DMS79 treated with DMSO at 0.1 percent for 48 hours (cell line): ENCODE results near the gene ECHS1.
A peak's percentile ranks its signal among the peaks of the same experiment; 100 is the strongest.
"Not testable (repeated sequence)": the region's sequence is repeated elsewhere in the genome, so short reads cannot be mapped to it uniquely, and the experiment has no call there.

Experiments
- DNase-seq: peaks from one replicate; lab custom pipeline; 2025; lab: John Stamatoyannopoulos, UW

Gene ECHS1

DNA sequence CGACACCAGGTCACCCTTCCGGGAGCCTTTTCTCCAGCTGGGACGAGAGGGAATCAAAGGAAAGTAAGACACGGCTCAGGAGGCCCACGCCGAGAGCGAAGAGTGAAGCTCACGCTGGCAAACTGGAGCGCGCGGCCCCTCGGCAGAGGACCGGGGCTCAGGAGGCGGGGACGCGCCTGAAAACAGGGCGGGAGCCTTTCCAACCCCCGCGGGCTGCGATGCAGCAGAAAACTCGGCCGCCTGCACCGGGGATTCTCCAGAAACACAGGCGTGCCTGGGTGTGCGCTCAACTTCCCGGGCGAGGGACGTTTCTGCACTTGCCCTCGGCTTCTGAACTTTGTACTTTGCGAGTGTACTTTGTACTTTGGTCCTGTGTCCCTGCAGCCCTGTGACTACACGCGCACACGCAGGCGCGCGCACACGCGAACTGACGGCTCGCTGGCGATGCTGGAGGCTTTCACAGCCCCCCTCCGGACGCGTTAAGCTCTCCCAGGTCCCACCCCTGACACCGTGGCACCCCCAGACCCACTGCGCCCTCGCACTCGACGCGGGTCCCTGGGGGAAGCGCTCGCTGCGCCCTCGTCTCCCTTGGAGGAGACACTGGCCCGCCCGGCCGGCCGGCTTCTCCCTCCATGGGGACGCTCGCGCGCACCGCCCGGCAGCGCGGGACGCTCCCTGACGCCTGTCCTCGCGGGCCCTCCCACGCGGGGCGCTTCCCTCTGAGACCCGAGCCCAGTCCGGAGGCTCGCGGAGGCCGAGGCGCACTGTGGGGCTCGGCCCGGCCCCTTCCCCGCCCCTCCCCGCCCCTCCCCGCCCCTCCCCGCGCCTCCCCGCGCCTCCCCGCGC, 5.3 kb upstream of the ECHS1 start:
- peak; percentile 8 for DNase-seq

DNA sequence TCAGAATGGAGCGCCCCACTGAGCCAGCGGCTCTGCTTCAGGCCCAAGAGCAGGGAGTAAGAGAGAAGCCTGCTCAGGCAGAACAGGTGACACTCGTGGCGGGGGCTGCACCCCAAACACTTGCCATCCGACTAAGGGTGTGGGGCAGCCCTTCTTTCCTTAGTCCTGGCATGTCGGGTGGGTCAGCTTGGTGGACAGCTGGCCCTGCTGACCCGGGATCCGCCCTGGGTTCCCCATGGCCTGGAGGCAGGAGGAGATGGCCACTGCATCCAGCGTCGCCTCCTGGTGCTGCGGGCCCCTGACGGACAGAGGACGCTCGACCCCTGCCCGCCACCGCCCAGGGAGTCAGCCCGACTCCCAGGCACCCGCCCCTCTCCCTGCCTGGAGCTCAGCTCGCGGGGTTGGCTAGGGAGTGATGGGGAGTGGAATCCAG, 4.7 kb upstream of the ECHS1 start:
- no peak for DNase-seq

DNA sequence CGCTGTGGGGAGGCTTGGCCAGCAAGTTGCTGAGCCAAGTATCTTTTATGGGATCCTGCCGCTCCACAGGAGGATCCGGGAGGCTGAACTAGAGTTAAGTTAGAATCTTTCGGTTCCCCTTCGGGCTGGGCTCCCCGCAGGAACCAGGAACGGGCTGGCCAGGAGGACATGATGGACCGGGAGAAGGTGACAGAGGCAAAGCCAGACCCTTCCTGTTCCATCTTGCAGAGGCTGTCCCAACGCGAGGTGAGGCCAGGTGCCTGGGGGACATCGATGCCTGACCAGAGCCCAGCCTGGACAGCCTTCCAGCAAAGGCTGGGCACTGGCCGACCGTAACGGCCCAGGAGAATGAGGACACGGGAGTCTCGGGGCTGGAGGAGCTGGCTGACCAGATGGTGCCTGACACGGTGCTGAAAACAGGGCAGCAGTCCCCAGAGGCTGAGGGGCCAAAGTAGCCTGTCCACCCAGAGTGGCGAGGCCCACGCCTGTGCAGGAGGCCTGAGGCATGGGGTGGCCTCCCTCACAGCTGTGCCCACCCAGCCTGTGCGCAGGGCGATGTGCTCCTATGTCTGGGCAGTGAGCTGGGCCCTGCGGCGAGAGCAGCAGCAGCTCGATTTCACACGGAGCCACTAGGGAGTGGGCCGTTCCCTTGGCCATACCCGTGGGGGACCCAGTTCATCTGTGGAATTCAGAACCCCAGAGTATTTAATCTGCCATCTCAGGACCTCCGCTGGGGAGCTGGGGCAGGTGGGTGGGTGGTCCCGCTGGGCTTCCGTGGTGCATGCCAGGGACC, 4.1 kb upstream of the ECHS1 start:
- no peak for DNase-seq

DNA sequence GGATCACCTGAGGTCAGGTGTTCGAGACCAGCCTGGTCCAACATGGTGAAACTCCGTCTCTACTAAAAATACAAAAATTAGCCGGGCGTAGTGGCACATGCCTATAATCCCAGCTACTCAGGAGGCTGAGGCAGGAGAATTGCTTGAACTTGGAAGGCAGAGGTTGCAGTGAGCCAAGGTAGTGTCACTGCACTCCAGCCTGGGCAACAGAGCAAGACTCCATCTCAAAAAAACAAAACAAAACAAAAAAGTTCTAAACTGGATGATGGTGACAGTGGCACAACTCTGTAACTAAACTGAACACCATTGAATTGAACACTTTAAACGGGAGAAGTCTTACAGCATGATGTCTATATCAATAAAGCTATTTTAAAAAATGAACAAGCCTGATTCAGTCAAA, 3.0 kb upstream of the ECHS1 start:
- not testable (repeated sequence) for DNase-seq

DNA sequence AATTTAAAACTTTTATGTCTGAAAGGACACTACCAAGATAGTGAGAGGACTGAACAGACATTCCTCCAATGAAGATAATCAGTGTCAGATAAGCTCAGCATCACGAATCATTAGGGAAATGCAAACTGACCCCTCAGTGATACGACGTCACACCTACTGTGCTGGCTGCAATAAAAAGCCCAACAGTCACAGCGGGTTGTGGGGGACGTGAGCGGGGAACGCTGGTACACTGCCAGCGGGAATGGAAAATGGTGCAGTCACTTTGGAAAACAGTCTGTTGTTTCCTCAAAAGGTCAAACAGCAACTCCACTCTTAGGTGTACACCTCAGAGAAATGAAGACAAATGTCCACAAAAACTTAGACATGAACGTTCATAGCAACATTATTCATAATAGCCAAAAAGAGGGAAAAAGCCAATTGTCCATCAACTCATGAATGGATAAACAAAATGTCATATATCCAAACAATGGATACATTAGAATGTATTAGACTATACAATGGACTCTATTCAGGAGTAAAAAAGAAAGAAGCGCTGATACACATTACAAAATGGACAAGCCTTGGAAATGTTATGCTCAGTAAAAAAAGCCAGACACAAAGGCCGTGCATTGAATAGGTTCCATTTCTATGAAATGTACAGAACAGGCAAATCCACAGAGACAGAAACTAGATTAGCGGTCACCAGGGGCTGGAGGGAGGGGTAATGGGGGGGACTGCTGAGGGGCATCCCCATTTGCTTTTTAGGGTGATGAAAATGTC, 2.4 kb upstream of the ECHS1 start:
- DNase-seq: no peak

DNA sequence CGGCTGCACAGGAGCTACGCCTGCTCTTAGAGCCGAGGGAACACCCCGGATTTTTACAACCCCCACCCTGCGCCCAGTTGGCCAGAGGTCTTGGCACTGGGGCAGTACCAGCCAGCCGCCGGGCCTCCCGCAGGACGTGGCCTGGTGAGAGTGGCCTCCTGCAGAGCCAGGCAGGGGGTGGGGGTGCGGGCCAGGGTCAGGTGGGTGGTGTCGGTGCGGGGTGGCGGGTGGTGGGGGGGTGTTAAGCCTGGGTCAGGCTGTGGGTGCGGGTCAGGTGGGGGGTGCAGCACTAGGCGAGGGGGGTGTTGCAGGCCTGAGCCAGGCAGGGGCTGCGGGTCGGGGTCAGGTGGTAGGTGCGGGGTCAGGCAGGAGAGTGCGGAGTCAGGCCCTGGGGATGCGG, 647 bp downstream of the ECHS1 start:
- no peak for DNase-seq

DNA sequence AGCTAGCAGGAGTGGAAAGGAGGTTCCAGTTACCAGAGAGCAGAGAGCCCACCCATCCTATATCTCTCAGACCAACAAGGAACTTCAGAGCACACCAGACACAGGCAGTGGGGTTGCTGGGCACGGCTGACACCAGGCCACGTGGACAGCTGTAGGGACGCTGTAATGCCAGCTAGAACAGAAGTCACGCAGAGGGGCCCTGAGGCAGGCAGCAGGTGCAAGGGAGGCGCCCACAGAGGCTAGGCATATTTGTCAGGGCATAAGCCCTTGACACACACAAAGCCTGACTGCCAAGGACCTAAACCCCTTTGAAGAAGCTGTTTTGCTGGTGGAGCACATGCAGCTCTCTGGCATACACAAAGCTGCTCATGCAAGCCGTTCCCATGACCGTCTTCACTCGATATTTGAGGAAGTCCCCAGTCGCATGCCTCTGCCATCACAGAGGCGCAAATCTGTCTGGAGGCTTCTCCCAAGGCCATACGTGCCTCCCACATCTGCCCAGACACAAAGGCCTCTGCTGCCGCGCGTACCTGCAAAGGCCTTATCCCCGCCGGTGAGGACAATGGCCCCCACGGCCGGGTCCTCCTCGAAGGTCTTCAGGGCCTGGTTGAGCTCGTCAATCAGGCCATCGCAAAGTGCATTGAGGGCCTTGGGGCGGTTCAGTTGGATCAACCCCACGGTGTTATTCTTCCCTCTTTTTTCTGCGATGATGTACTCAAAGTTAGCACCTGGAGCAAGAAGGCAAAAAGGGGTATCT, 2.9 kb downstream of the ECHS1 start:
- no peak for DNase-seq

DNA sequence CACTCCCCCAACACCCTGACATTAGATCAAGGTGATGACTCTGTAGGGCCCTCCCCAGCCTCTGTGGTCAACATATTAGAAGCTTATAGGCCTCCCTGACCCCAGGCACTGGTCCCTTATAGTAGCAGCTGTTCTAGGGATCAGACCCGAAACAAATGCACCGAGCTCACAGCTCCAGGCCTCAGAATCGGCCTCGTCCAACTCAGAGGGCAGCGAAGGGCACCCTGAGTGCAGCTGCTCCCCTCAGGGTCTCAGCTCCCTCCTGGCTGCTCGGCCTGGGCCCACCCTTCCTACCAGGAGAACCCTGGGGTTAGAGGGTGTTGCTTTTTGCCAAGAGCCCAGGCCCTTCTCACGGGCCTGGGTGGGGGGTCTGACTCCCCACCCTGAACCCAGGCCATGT, 5.0 kb downstream of the ECHS1 start:
- DNase-seq: no peak

DNA sequence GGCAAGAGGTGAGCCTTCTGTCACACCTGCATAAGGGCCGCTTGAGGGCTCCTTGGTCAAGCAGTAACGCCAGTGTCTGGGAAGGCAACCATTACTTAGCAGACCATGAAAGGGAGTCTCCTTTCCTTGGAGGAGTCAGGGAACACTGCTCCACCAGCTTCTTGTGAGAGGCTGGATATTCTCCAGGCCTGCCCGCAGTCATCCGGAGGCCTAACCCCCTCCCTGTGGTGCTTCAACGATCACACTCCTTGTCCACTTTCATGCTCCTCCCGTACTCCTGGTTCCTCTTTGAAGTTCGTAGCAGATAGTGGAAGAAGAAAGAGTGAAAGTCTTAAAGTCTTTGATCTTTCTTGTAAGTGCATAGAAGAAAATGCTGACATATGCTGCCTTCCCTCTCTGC, 5.7 kb downstream of the ECHS1 start:
- not testable (repeated sequence) for DNase-seq

DNA sequence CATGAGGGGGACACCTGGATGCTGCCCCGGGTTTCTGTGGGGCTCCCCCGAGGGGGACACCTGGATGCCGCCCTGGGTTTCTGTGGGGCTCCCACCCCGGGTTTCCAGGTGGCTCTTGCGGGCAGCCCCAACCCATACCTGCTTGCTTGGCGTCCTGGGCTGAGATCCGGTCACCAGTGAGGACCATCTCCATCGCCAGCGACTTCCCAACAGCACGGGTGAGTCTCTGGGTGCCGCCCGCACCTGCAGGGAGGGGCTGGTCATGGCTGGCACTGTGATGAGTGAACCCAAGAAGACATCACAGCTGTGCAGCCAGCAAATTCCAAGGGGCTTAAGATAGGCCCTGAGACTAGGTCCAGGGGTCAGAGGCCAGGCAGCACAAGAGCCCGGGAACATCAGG, 6.4 kb downstream of the ECHS1 start:
- no peak for DNase-seq

DNA sequence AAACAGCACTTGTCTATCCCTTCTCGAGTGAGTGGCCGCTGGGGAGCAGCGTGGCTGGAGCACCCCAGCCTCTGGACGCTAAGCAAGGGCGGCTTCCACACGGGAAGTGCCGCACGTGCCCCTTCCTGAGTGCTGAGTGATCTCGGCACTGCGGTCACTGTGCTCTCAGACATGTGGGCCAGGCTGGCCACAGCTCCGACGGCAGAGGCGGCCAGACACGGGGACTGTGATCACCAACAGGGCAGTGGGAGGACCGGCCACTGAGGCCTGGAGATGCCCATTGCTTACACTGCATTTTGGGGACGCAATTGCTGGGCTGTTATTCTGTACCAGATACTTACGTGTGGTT, 7.0 kb downstream of the ECHS1 start:
- no peak for DNase-seq

DNA sequence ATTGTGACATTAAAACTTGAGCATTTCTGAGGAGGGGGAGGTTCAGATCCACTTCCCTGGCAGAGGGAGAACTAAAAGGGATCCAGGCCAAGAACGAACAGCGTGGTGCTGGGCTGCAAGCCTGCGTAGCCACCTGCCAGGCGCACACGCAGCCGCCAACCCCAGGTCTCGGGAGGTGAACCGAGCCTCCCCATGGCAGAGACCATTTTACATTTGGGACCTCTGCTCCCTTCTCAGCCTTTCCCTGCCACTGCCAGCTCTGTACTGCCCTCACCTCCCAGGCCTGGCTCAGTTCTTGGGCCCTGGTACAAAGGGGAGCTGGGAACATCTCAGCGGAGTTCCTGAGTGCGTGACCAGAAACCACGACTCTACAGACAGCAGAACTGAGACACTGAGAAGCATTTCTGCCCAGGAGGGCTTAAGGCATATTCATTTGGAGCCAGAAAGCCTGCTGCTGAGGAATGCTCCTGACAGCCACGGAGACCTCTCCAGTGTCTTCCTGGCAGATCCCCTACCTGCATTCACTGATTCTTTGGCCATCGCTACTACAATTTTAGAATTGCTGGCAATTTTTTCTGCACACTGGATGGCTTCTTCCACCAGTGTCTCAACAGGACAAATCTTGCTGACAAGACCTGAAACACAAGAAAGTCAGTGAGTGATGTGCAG, 7.6 kb downstream of the ECHS1 start:
- no peak for DNase-seq

DNA sequence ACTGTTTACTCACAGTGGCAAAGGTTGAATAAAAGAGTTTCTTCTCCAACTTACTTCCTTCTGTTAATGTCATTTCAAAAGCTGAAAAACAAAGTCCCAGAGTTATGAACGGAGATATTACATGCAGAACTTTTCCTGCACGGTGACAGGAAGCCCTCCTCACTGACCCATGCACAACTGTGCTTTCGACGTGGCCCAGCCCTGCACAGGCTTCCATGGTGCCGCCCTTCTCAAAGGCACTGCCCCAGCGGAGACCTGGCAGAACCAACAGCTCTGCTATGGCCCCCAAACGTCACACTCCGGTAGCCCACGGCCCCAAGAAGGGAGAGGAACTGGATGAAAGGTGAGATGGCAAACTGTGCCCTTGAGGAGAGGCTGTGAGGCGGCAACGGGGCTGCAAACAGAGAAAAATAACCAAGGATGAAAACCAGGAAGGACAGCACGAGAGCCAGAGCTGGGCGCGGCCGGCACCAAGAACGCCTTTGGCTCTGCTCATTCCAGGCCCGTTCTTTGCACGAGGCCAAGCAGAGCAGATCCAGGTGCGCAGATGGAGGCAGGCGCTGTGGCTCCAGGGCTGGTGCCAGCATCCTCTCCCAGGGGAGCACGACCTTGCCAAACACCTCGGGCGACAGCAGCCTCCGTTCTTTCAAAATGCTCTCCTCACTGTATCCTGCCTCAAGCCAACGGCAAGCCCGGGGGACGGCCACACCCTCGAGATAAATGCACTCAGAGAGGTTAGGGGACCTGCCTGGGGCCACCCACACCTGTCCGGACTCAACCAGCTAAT, 8.3 kb downstream of the ECHS1 start:
- peak; percentile 65 for DNase-seq

DNA sequence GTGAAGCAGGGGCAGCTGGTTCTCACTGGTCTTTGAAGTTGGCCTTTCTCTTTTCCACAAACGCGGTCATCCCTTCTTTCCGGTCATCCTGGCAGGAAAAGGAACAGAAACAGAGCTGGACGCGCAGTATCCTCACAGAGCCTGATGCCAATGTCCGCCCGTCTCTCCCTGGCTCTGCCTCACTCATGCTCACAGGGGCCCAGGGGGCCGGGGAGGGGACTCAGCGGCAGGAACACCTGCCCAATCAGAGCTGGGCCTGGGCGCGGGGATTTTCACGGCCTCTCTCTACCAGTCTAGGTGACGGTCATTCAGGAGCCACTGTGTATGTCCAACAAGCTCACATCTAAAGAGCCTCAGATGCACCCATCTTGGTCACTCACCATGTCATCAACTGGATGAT, 10.3 kb downstream of the ECHS1 start:
- DNase-seq: no peak

DNA sequence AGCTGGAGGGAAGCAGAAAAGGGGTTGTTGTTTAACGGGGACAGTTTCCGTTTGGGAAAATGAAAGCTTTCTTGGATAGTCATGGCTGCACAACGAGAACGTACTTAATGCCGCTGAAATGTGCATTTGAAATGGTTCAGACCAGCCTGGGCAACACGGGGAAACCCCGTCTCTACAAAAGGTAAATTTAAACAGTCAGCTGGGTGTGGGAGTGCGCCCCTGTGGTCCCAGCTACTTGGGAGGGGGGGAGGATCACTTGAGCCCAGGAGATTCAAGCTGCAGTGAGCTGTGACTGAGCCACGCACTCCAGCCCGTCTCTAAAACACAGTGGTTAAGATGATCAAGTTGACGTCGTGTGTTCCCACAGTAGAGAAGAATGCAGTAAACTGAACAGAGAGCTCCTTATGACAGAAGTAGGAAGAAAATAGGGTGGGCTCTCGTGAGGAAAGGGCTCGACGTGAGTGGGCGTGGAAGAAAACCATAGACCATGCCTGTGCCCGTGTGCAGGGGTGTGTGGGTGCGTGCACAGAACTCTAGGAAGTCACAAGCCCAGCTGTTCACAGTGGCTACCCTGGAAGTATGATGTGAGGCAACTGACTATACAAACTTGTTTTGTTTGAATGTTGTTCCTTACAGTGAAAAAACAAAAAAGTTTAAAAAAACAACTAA, 11.2 kb downstream of the ECHS1 start:
- no peak for DNase-seq

DNA sequence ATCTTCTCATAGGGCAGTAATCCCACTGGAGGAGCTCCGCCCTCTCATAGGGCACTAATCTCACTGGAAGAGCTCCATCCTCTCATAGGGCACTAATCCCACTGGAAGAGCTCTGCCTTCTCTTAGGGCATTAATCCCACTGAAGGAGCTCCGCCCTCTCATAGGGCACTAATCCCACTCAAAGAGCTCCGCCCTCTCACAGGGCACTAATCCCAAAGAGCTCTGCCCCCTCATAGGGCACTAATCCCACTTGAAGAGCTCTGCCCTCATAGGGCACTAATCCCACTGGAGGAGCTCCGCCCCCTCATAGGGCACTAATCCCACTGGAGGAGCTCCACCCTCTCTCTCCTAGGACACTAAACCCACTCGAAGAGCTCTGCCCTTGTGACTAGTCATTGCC, 11.9 kb downstream of the ECHS1 start:
- no peak for DNase-seq

DNA sequence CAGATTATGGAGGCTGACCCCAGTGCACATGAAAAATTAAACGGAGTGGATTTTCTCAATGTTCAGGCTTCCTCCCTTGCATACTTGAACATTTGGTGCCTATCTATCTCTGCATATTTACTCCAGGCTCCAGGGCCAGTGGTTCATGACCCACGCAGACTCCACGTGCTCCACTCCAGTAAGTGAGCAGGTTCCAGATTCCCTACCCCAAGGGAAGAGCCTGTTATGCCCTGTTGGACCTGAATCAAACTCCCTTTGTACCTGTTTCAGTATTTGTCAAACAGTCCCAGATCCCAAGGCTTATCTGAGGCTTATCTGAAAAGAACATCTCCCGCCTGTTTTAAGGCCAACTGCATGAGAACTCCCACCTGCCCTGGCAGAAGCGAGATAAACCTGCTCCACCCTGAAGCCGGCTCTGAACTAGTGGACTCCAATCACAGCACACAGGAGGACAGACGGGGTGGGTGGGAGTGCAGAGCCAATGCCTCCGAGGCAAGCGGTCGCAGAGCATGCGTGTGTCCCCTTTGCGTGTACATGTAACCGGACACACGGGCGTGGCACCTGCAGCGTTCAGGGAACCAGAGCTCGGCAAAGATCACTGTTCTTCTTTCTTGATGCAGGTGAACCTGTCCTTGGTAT, 13.1 kb downstream of the ECHS1 start:
- no peak for DNase-seq

DNA sequence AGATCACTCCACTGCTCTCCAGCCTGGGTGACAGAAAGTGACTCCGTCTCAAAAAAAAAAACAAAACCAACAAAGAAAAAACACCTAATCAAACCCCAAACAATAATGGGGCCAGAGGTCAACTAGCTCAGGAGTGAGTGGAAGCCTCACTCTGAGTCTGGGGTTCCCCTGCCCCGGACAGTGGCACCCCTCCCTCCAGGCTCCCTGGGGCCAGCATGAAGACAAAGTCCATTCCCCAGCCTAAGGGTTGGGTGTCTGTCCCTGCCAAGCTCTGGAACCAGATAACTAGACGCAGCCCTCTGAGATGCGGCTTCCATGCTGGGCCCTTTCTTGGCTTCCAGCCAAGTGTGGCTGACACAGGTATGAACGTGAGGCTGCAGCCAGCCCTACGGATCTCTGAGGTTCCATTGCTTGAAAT, 13.6 kb downstream of the ECHS1 start:
- peak; percentile 50 for DNase-seq

DNA sequence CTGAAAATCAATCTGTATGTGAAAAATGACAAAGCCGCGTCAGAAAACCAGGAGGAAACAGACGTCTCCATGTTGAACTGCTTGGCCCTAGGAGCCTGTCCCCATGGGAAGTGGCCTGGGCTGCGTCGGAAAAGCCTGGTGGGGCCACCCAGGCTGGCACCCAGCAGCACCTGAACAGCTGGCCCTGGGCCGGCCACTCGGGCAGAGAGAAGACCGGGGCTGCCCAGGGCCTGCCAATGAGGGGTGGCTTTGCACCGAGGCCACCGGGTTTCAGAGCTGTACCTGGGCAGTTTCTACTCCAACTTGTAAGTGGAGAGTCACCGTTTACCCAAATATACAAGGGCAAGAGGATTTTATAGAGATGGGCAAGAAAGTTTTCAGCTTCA, 14.2 kb downstream of the ECHS1 start:
- DNase-seq: no peak
